HFFc6 (cell line): ENCODE results near the gene PGAM5. TPM values are rescaled to one million over a fixed set of nuclear protein-coding genes. Genes with fewer than 3 reads are reported as not detected.
A peak's percentile ranks its signal among the peaks of the same experiment; 100 is the strongest.
"Not testable (repeated sequence)": the region's sequence is repeated elsewhere in the genome, so short reads cannot be mapped to it uniquely, and the experiment has no call there.

Source experiments
- DNase-seq: peaks from one replicate; pipeline ENCODE4 v3.0.0-alpha.2; 2018
- H3K27ac Mint-ChIP-seq: 2 replicates; pipeline ENCODE4 v1.8.0; 2020; ENCODE audit warnings: mild to moderate bottlenecking, mixed read lengths
- H3K27me3 Mint-ChIP-seq: 2 replicates; pipeline ENCODE4 v1.8.0; 2021; ENCODE audit warnings: mild to moderate bottlenecking, moderate library complexity, mixed read lengths; ENCODE audit not compliant: insufficient read depth
- H3K36me3 Mint-ChIP-seq: 2 replicates; pipeline ENCODE4 v1.8.0; 2021; ENCODE audit warnings: low read depth, mixed read lengths
- H3K4me1 Mint-ChIP-seq: 2 replicates; pipeline ENCODE4 v1.8.0; 2020; ENCODE audit warnings: low read depth, mixed read lengths
- H3K4me3 Mint-ChIP-seq: 2 replicates; pipeline ENCODE4 v1.8.0; 2020; ENCODE audit warnings: mild to moderate bottlenecking, moderate library complexity, mixed read lengths
- H3K9me3 Mint-ChIP-seq: 2 replicates; pipeline ENCODE4 v1.8.0; 2020; ENCODE audit warnings: mild to moderate bottlenecking, mixed read lengths
- total RNA-seq, 6 experiments: library from RNA; stranded (reverse); fragmentation: NEBNext Ultra II Directional; extraction: Animal tissue kit (Norgen Biotek cat#: 25700); gene quantifications; 2 replicates in 1 of 6; 3 replicates in 5 of 6; pipeline ENCODE4 v1.2.3, GENCODE V29; 2021
- TF ChIP-seq, protein P1 (sequence below): fragments of 200-600 bp; sonication (generic); IDR thresholded peaks from 2 replicates; pipeline ENCODE4 v1.5.0; 2021; ENCODE audit warnings: antibody characterized with exemption, mild to moderate bottlenecking

Gene PGAM5
- total RNA-seq, 6 experiments from 2014 or later = 33.5 to 46.0 (median 39.2) TPM

DNA sequence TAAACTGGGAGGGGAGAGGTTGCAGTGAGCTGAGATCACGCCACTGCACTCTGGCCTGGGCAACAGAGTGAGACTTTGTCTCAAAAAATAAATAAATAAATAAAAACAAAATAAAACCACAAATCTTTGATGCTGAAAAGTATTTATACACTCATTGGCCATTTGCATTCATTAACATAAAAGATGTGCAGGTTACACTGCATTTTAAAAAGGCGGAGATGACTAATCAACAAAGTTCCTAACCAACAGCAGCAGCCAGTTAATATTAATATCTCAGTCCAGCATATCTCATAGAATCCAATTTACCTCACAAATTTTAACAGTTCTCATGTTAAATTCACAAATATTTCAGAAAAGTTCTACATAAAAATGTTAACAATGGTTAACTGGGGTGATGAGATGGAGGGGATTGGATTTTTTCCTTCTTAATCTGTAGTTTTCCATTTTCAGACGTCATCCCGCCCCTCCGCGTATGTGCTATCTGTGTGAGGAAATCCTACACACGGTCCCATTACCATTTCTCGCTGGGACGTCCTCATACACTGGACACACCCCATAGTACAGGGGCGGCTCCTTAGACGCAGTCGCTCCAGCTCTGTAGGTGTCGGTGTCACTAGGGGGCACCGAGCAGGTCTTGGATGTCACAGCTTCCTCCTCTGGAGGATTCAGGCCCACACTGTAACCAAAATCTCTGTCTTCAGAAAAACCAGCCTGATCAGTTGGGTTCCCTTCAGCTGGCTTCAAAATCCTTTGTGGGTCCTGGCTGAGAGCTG is 43.7 kb downstream of the PGAM5 start:
- H3K27ac Mint-ChIP-seq = no peak overlapping the region
- H3K4me1 Mint-ChIP-seq = 0 out of 2 replicates have a peak, but pooled peaks cover 5% of the 10 kb centered on the region
- TF ChIP-seq, protein P1, sequence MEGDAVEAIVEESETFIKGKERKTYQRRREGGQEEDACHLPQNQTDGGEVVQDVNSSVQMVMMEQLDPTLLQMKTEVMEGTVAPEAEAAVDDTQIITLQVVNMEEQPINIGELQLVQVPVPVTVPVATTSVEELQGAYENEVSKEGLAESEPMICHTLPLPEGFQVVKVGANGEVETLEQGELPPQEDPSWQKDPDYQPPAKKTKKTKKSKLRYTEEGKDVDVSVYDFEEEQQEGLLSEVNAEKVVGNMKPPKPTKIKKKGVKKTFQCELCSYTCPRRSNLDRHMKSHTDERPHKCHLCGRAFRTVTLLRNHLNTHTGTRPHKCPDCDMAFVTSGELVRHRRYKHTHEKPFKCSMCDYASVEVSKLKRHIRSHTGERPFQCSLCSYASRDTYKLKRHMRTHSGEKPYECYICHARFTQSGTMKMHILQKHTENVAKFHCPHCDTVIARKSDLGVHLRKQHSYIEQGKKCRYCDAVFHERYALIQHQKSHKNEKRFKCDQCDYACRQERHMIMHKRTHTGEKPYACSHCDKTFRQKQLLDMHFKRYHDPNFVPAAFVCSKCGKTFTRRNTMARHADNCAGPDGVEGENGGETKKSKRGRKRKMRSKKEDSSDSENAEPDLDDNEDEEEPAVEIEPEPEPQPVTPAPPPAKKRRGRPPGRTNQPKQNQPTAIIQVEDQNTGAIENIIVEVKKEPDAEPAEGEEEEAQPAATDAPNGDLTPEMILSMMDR = no peak
- no peak overlapping the region for H3K4me3 Mint-ChIP-seq
- no peak for DNase-seq
- H3K36me3 Mint-ChIP-seq = peaks cover 15% of the 10 kb centered on the region
- no peaks in the 10 kb centered on the region for H3K9me3 Mint-ChIP-seq
- H3K27me3 Mint-ChIP-seq = no peaks in the 10 kb centered on the region

GRCh38 chr12:132758825-132759224 is 48.2 kb downstream of the PGAM5 start:
- not testable (repeated sequence) for H3K27ac Mint-ChIP-seq, H3K4me3 Mint-ChIP-seq, DNase-seq, H3K27me3 Mint-ChIP-seq, H3K9me3 Mint-ChIP-seq
- Mint-ChIP-seq H3K36me3 (peaks cover 17% of the 10 kb centered on the region), H3K4me1 (peaks cover 21% of the 10 kb centered on the region)

GRCh38 chr12:132759359-132759758 is 48.7 kb downstream of the PGAM5 start:
- Mint-ChIP-seq H3K9me3 (no peaks in the 10 kb centered on the region), H3K4me3 (peak overlapping the region; percentile 97), H3K4me1 (peaks cover 21% of the 10 kb centered on the region), H3K36me3 (peaks cover 14% of the 10 kb centered on the region), H3K27ac (no peak overlapping the region), H3K27me3 (peaks cover 2% of the 10 kb centered on the region)
- TF ChIP-seq, protein P1 = no peak
- no peak for DNase-seq

DNA sequence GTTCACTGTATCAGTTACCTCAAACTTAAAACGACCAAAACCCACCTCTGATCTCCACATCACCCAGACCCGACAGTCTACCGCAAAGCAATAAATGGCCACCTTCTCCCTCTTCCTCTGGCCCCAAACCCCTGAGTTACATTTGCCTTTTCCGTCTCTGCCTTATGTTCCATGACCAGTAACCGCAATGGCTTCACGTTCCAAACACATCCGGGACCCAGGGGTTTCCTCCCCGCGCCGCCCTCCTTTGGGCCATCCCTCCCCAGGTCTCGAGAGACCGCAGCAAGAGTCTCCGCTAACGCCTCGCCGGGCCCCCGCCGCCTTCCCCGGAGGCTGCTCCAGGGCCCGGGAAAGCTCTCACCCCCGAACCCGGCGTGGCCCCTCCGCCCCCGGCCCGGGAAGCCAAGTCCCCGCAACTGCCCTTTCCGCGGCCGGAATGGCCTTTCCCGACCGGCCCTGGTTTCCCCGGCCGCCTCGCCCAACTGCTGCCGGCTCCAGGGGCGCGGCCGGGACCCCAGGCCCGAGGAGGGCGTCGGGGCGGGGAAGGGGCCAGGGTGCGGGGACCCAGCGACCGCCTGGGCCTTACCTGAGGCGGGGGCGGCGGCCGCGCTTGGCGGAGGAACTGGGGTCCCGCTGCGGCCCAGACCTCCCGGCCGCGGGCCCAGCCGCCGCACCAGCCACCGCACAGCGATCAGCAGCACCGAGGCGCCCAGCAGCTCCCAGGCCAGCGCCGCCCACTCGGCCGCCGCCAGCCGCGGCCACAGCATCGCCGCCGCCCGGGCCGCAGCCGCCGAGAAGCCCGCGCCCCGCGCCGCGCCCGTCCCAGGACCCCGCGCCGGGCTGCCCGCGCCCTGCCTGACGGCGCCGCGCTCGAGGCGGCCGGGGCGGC is 50.6 kb downstream of the PGAM5 start, which contains the start of gene ANKLE2:
TSS of gene ANKLE2 (minus strand) at position 801 of the 889 bp plus-strand sequence. CDS start at position 767, 34 bp downstream.
- H3K27ac Mint-ChIP-seq = peak within 1 kb of the TSS; percentile 94
- peak within 1 kb of the TSS; percentile 97 for H3K4me3 Mint-ChIP-seq

GRCh38 chr12:132761921-132762583 is 51.4 kb downstream of the PGAM5 start:
- Mint-ChIP-seq H3K9me3 (no peaks in the 10 kb centered on the region), H3K4me1 (peaks cover 18% of the 10 kb centered on the region), H3K27ac (peak overlapping the region; percentile 75), H3K36me3 (peaks cover 7% of the 10 kb centered on the region), H3K4me3 (peak overlapping the region; percentile 83), H3K27me3 (peaks cover 4% of the 10 kb centered on the region)
- peak; percentile 75 for DNase-seq
- TF ChIP-seq, protein P1 = no peak; the same call in 1 of the 2 replicates

More for the DNA sequence above, 50.6 kb downstream of the PGAM5 start, which contains the start of gene ANKLE2:
- DNase-seq = peak; percentile 67
- Mint-ChIP-seq H3K27me3 (peaks cover 2% of the 10 kb centered on the region), H3K9me3 (no peaks in the 10 kb centered on the region), H3K36me3 (peaks cover 7% of the 10 kb centered on the region), H3K4me1 (peaks cover 21% of the 10 kb centered on the region)
- TF ChIP-seq, protein P1 = no peak
